ENCODE results near the gene ANLN.
A peak's percentile ranks its signal among the peaks of the same experiment; 100 is the strongest.
"Not testable (repeated sequence)": the region's sequence is repeated elsewhere in the genome, so short reads cannot be mapped to it uniquely, and the experiment has no call there.

The ANLN gene

DNA sequence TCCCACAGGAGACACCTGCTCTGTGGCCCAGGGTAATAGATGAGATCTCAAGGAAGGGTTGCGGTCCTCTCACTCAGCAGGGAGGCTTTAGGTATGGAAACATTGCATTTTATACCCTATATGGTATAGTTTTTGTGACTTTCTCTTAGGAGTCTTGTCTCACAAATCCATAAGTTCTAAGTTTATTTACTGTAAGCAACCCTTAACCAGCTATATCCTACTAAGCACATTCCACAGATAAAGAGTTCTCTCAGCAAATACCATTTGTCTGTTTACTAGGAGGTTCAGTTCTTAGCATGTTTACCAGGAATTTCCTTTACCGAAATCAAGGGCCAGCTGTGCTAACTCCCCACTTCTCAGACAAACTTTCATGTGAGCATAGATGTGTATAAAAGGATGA is 66.9 kb downstream of the ANLN start:
- in situ Hi-C loops (cut with MboI; ENCODE audit: low pct_unique_long_range_greater_than_20kb, low sequenced_read_pairs): no loop called here
- DNase-seq: no peak

GRCh38 chr7:36459236-36459960 is 69.7 kb downstream of the ANLN start:
- in situ Hi-C loops (cut with MboI; ENCODE audit: low pct_unique_long_range_greater_than_20kb, low sequenced_read_pairs): no loop called here
- DNase-seq: no peak

GRCh38 chr7:36460811-36461429 is 71.3 kb downstream of the ANLN start:
- no peak for DNase-seq
- in situ Hi-C loops (cut with MboI; ENCODE audit: low pct_unique_long_range_greater_than_20kb, low sequenced_read_pairs): no loop called here

DNA sequence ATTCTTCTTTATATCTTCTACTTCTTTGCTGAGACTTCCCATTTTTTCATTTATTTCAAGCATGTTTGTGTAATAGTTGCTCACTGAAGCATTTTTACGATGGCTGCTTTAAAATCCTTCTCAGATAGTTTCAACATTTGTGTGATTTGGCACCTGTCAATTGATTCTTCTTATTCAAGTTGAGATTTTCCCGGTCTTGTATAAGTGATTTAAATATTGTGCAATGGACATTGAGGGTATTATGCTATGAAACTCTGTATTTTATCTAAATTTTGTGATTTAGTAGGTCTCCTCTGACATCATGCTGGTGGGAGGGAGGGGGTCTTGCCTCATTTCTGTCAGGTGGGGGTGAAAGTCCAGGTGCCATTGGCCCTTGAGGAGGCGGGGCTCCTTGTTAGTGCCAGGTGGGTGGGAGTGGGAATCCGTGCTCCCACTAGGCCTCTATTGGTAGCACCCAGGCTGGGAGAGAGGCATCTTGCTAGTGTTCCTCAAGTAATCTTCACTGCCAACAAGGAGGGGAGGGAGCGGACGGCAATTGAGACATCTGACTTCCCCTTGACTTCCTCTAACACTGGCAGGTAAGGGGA is 73.0 kb downstream of the ANLN start:
- DNase-seq: no peak
- in situ Hi-C loops (cut with MboI; ENCODE audit: low pct_unique_long_range_greater_than_20kb, low sequenced_read_pairs): no loop called here

- DNase-seq: no peak
- in situ Hi-C loops (cut with MboI; ENCODE audit: low pct_unique_long_range_greater_than_20kb, low sequenced_read_pairs): no loop called here
Observed at GRCh38 chr7:36464271-36464670, 74.6 kb downstream of the ANLN start.

DNA sequence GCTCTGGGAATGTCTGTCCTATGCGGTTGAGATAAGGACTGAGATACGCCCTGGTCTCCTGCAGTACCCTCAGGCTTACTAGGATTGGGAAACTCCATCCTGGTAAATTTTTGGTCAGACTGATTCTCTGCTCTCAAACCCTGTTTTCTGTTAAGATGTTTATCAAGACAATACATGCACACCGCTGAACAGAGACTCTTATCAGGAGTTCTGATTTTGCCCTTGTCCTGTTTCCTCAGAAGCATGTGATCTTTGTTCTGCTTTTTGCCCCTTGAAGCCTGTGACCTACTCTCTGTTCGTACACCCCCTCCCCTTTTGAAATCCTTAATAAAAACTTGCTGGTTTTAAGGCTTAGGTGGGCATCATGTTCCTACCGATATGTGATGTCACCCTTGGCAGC is 76.3 kb downstream of the ANLN start:
- DNase-seq; in situ Hi-C loops (cut with MboI; ENCODE audit: low pct_unique_long_range_greater_than_20kb, low sequenced_read_pairs): not testable (repeated sequence)

- in situ Hi-C loops (cut with MboI; ENCODE audit: low pct_unique_long_range_greater_than_20kb, low sequenced_read_pairs): no loop called here
- DNase-seq: no peak
Observed at GRCh38 chr7:36468370-36469101, 78.9 kb downstream of the ANLN start.

GRCh38 chr7:36469236-36469635 is 79.6 kb downstream of the ANLN start:
- in situ Hi-C loops (cut with MboI; ENCODE audit: low pct_unique_long_range_greater_than_20kb, low sequenced_read_pairs): no loop called here
- no peak for DNase-seq

GRCh38 chr7:36472141-36472729 is 82.6 kb downstream of the ANLN start:
- in situ Hi-C loops (cut with MboI; ENCODE audit: low pct_unique_long_range_greater_than_20kb, low sequenced_read_pairs): no loop called here
- no peak for DNase-seq

GRCh38 chr7:36473454-36474282 is 84.0 kb downstream of the ANLN start:
- DNase-seq: peak; percentile 56
- in situ Hi-C loops (cut with MboI; ENCODE audit: low pct_unique_long_range_greater_than_20kb, low sequenced_read_pairs): no loop called here

DNA sequence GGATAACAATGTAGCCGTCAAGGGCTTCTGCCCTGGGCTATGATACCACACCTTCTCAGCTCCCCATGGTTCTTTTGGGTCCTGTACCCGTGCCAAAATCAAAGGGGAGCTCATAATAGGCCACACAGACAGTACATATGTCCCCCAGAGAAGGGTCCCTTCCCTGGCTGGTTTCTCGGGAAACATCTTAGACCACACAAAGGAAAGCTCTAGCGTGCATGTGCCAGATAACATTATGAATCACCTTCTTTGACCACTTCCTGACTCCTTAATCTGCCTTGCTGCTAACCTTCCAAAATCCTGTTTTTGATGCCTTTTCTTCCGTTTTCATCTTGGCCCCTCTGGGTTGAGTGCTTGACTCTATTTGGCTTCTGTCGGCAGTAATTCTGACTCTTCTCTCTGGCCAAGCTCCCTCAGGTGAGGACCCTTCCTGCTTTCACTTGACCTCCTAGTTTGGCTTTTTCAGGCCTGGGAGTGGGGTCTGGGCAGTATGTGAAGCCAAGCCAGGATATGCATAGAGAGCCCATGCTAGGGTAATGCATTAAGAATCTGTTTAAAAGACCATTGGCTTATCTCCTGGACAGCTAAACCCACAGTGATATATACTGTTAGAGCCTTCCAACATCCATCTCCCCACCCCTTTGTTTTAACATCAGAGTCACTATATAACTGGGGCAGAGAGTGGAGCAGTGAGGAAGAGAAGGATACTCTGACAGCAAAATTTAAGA is 84.8 kb downstream of the ANLN start:
- peak; percentile 87 for DNase-seq
- in situ Hi-C loops (cut with MboI; ENCODE audit: low pct_unique_long_range_greater_than_20kb, low sequenced_read_pairs): no loop called here

GRCh38 chr7:36475011-36475342 is 85.3 kb downstream of the ANLN start:
- in situ Hi-C loops (cut with MboI; ENCODE audit: low pct_unique_long_range_greater_than_20kb, low sequenced_read_pairs): no loop called here

DNA sequence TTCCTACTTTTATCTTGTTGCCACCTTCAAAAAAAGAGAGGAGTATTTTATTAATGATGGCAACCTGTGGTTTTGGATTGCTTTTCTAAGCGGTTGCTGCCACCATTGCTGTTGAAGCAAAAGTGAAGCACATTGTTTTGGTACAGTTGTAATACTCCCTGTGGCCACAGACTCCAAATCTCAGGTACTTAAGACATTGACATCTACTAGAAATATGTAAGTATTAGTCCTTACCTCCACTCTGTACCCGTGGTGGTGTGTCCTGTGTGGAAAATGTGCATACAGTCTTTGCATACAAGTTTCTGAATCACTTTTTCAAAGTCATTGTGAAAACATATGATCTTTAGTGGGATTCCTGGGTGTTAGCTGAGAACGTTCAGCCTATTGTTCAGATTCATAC is 85.7 kb downstream of the ANLN start:
- in situ Hi-C loops (cut with MboI; ENCODE audit: low pct_unique_long_range_greater_than_20kb, low sequenced_read_pairs): no loop called here
- no peak for DNase-seq

More at GRCh38 chr7:36475011-36475342, 85.3 kb downstream of the ANLN start:
- DNase-seq: no peak

GRCh38 chr7:36478745-36479144 is 89.1 kb downstream of the ANLN start:
- in situ Hi-C loops (cut with MboI; ENCODE audit: low pct_unique_long_range_greater_than_20kb, low sequenced_read_pairs): no loop called here
- no peak for DNase-seq

DNA sequence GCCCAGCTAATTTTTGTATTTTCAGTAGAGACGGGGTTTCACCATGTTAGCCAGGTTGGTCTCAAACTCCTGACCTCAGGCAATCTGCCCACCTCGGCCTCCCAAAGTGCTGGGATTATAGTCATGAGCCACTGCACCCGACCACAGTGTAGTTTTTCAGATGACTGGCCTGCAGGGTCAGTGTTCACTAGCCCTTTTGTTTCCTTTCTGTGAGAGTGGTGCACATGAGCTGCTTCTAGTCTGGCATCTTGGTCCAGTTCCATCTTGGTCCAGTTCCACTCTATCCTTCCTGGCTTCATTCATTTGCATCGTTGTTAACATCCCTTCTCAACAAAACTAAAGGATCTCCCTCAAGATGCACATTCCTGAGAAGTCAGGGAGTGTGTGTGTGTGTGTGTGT is 94.2 kb downstream of the ANLN start:
- DNase-seq: not testable (repeated sequence)
- in situ Hi-C loops (cut with MboI; ENCODE audit: low pct_unique_long_range_greater_than_20kb, low sequenced_read_pairs): loop anchor here (10.0 kb wide), 1 partner anchor 711 kb away; no protein-coding TSS in a partner anchor

DNA sequence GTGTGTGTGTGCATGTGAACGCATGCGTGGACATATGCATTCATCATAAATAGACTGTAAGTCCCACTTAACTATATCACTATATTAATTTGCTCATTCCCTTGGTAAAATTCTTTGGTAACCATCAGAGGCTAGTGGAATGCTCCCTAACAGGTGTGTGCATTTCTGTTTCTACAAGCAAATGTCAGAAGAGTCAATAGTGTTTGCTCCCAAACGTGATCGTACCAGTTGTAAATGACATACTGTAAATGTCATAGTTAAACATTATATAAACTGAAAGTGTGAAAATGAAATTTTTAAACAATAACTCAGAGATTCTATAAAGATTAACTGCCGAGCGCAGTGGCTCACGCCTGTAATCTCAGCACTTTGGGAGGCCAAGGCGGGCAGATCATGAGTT is 94.6 kb downstream of the ANLN start:
- DNase-seq: no peak
- in situ Hi-C loops (cut with MboI; ENCODE audit: low pct_unique_long_range_greater_than_20kb, low sequenced_read_pairs): loop anchor here (10.0 kb wide), 1 partner anchor 711 kb away; no protein-coding TSS in a partner anchor

GRCh38 chr7:36486336-36486735 is 96.7 kb downstream of the ANLN start:
- no peak for DNase-seq
- in situ Hi-C loops (cut with MboI; ENCODE audit: low pct_unique_long_range_greater_than_20kb, low sequenced_read_pairs): loop anchor here (10.0 kb wide), 1 partner anchor 708 kb away; no protein-coding TSS in a partner anchor

DNA sequence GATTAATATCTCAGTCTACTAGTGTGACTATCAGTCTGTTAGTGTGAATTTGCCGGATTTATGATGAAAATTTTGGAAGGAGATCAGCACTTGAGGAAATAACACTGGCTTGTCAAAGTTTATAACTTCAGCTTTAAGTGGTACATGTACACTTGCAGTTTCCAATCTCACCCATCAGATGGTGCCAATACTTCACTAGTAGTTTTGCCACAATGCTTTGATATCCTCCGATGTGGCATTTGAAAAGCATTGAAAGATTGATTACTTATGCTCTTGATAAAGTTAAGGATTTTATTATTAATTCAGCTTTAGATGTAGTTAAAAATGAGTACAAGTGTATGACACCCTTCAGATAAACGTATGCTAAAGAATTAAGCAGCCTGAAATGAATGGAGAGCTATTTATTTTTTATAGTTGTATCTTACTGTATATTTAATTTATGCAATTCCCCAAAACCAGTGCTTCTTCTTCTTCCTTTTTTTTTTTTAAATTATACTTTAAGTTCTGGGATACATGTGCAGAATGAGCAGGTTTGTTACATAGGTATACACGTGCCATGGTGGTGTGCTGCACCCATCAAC is 98.2 kb downstream of the ANLN start:
- in situ Hi-C loops (cut with MboI; ENCODE audit: low pct_unique_long_range_greater_than_20kb, low sequenced_read_pairs): loop anchor here (10.0 kb wide), 1 partner anchor 707 kb away; no protein-coding TSS in a partner anchor
- peak; percentile 54 for DNase-seq
